Activated T-helper 1 cell treated with anti-CD3 and anti-CD28 coated beads, Interleukin-12 subunit alpha, Interleukin-12 subunit beta, Interleukin-2, Interleukin-4 antibody, amounts not matched to agents 30 ng/mL and 10 ng/mL and 1 ng/mL, durations not matched to agents 14 hours and 24 hours and 36 hours (primary cell): ENCODE results near the gene RAD23B. TPM values are rescaled to one million over a fixed set of nuclear protein-coding genes. Genes with fewer than 3 reads are reported as not detected.

ENCODE experiments used
- DNase-seq: peaks from one replicate; pipeline ENCODE4 v3.0.0; 2021; ENCODE audit warnings: low spot score
- H3K27ac Mint-ChIP-seq: one replicate; pipeline ENCODE4 v1.8.0; 2021; ENCODE audit warnings: mild to moderate bottlenecking, mixed read lengths
- H3K27me3 Mint-ChIP-seq: one replicate; pipeline ENCODE4 v1.8.0; 2022; ENCODE audit warnings: mild to moderate bottlenecking, moderate library complexity, mixed read lengths; ENCODE audit not compliant: insufficient read depth
- H3K36me3 Mint-ChIP-seq: one replicate; pipeline ENCODE4 v1.8.0; 2021; ENCODE audit warnings: low read depth, mixed read lengths
- H3K4me1 Mint-ChIP-seq: one replicate; pipeline ENCODE4 v1.8.0; 2021; ENCODE audit warnings: low read depth, mixed read lengths
- H3K4me3 Mint-ChIP-seq: one replicate; pipeline ENCODE4 v1.8.0; 2021; ENCODE audit warnings: mild to moderate bottlenecking, moderate library complexity, mixed read lengths
- H3K9me3 Mint-ChIP-seq: one replicate; pipeline ENCODE4 v1.8.0; 2021; ENCODE audit warnings: mixed read lengths
- intact Hi-C: fragments of 100-400 bp; cut with micrococcal nuclease; formaldehyde crosslinking; loops from one replicate; pipeline ENCODE4 v1.15.1; 2024
- total RNA-seq: library from RNA; stranded (reverse); gene quantifications from 2 replicates; pipeline ENCODE4 v1.2.3, GENCODE V29; 2022

The RAD23B gene
- total RNA-seq, 1 donor from 2014 or later = 138 TPM

- Mint-ChIP-seq H3K27ac (no peak overlapping the region), H3K4me3 (no peak overlapping the region), H3K4me1 (peaks cover 23% of the 10 kb centered on the region), H3K36me3 (no peaks in the 10 kb centered on the region), H3K9me3 (no peaks in the 10 kb centered on the region), H3K27me3 (peaks cover 27% of the 10 kb centered on the region)
- intact Hi-C loops = no loop called here
- DNase-seq = no peak
Observed at GRCh38 chr9:107274096-107274495, 9.0 kb upstream of the RAD23B start.

- intact Hi-C loops = no loop called here
- Mint-ChIP-seq H3K36me3 (no peaks in the 10 kb centered on the region), H3K4me1 (peaks cover 23% of the 10 kb centered on the region)
Observed at GRCh38 chr9:107274953-107275422, 8.1 kb upstream of the RAD23B start.

GRCh38 chr9:107275530-107275929, 7.5 kb upstream of the RAD23B start:
- no peak overlapping the region for H3K4me3 Mint-ChIP-seq
- peaks cover 20% of the 10 kb centered on the region for H3K27me3 Mint-ChIP-seq
- DNase-seq = no peak
- H3K27ac Mint-ChIP-seq = no peak overlapping the region
- intact Hi-C loops = no loop called here
- H3K9me3 Mint-ChIP-seq = no peaks in the 10 kb centered on the region
- H3K36me3 Mint-ChIP-seq = no peaks in the 10 kb centered on the region
- peaks cover 21% of the 10 kb centered on the region for H3K4me1 Mint-ChIP-seq

More at GRCh38 chr9:107274953-107275422, 8.1 kb upstream of the RAD23B start:
- Mint-ChIP-seq H3K27ac (no peak overlapping the region), H3K9me3 (no peaks in the 10 kb centered on the region), H3K4me3 (no peak overlapping the region), H3K27me3 (peaks cover 25% of the 10 kb centered on the region)
- no peak for DNase-seq

GRCh38 chr9:107276966-107277710, 5.9 kb upstream of the RAD23B start:
- Mint-ChIP-seq H3K9me3 (no peaks in the 10 kb centered on the region), H3K36me3 (no peaks in the 10 kb centered on the region), H3K4me1 (peaks cover 33% of the 10 kb centered on the region), H3K27ac (no peak overlapping the region), H3K27me3 (peaks cover 17% of the 10 kb centered on the region), H3K4me3 (no peak overlapping the region)
- no peak for DNase-seq
- intact Hi-C loops = no loop called here

GRCh38 chr9:107277801-107278200, 5.3 kb upstream of the RAD23B start:
- Mint-ChIP-seq H3K4me3 (no peak overlapping the region), H3K36me3 (no peaks in the 10 kb centered on the region), H3K27ac (no peak overlapping the region), H3K9me3 (no peaks in the 10 kb centered on the region), H3K27me3 (peaks cover 17% of the 10 kb centered on the region), H3K4me1 (peaks cover 39% of the 10 kb centered on the region)
- intact Hi-C loops = no loop called here
- no peak for DNase-seq

- Mint-ChIP-seq H3K27me3 (peaks cover 11% of the 10 kb centered on the region), H3K4me3 (no peak overlapping the region), H3K27ac (no peak overlapping the region), H3K36me3 (no peaks in the 10 kb centered on the region), H3K9me3 (no peaks in the 10 kb centered on the region), H3K4me1 (peaks cover 36% of the 10 kb centered on the region)
- intact Hi-C loops = no loop called here
- DNase-seq = no peak
Observed at GRCh38 chr9:107279086-107279485, 4.0 kb upstream of the RAD23B start.

GRCh38 chr9:107280543-107280942, 2.5 kb upstream of the RAD23B start:
- H3K27ac Mint-ChIP-seq = peak overlapping the region; percentile 6
- H3K9me3 Mint-ChIP-seq = no peaks in the 10 kb centered on the region
- peaks cover 4% of the 10 kb centered on the region for H3K27me3 Mint-ChIP-seq
- DNase-seq = no peak
- H3K4me1 Mint-ChIP-seq = peaks cover 41% of the 10 kb centered on the region
- peak overlapping the region; percentile 4 for H3K4me3 Mint-ChIP-seq
- intact Hi-C loops = loop anchor here (5.0 to 10.0 kb wide), 2 partner anchors 1732 to 1834 kb away; partner anchors contain the start of genes CTNNAL1 and TMEM245
- H3K36me3 Mint-ChIP-seq = no peaks in the 10 kb centered on the region

- no peak for DNase-seq
- intact Hi-C loops = loop anchor here (5.0 to 10.0 kb wide), 2 partner anchors 1731 to 1834 kb away; partner anchors contain the start of genes CTNNAL1 and TMEM245
- Mint-ChIP-seq H3K36me3 (peaks cover 3% of the 10 kb centered on the region), H3K27ac (no peak overlapping the region), H3K4me1 (peaks cover 45% of the 10 kb centered on the region), H3K27me3 (peaks cover 2% of the 10 kb centered on the region), H3K4me3 (peak overlapping the region; percentile 6), H3K9me3 (no peaks in the 10 kb centered on the region)
Observed at GRCh38 chr9:107281184-107281583, 1.9 kb upstream of the RAD23B start.

GRCh38 chr9:107281922-107282667, 984 bp upstream of the RAD23B start:
- Mint-ChIP-seq H3K27ac (peak overlapping the region; percentile 63), H3K4me1 (peaks cover 49% of the 10 kb centered on the region), H3K36me3 (peaks cover 3% of the 10 kb centered on the region), H3K4me3 (peak overlapping the region; percentile 96), H3K27me3 (peaks cover 2% of the 10 kb centered on the region), H3K9me3 (no peaks in the 10 kb centered on the region)
- intact Hi-C loops = loop anchor here (1.0 to 10.0 kb wide), 3 partner anchors 108 to 1833 kb away; partner anchors contain the start of genes CTNNAL1 and TMEM245
- no peak for DNase-seq

GRCh38 chr9:107283623-107284616, 841 bp downstream of the RAD23B start:
- intact Hi-C loops = loop anchor here (1.0 to 10.0 kb wide), 9 partner anchors 15 to 1831 kb away; partner anchors contain the start of genes ABITRAM, CTNNAL1, ELP1 and KLF4
- Mint-ChIP-seq H3K4me3 (peak overlapping the region; percentile 96), H3K27ac (peak overlapping the region; percentile 95), H3K36me3 (peaks cover 3% of the 10 kb centered on the region), H3K4me1 (peaks cover 63% of the 10 kb centered on the region), H3K27me3 (no peaks in the 10 kb centered on the region), H3K9me3 (no peaks in the 10 kb centered on the region)
- peak; percentile 59 for DNase-seq

GRCh38 chr9:107284636-107285035, 1.6 kb downstream of the RAD23B start:
- intact Hi-C loops = loop anchor here (1.0 to 10.0 kb wide), 4 partner anchors 15 to 1830 kb away; partner anchors contain the start of genes CTNNAL1 and TMEM245
- DNase-seq = no peak
- Mint-ChIP-seq H3K9me3 (no peaks in the 10 kb centered on the region), H3K4me1 (peaks cover 70% of the 10 kb centered on the region), H3K27me3 (no peaks in the 10 kb centered on the region), H3K36me3 (peaks cover 3% of the 10 kb centered on the region), H3K4me3 (peak overlapping the region; percentile 96), H3K27ac (peak overlapping the region; percentile 95)

GRCh38 chr9:107285286-107285685, 2.2 kb downstream of the RAD23B start:
- Mint-ChIP-seq H3K4me1 (peaks cover 76% of the 10 kb centered on the region), H3K36me3 (peaks cover 3% of the 10 kb centered on the region), H3K27ac (peak overlapping the region; percentile 95), H3K9me3 (no peaks in the 10 kb centered on the region), H3K27me3 (no peaks in the 10 kb centered on the region), H3K4me3 (peak overlapping the region; percentile 96)
- intact Hi-C loops = loop anchor here (10.0 kb wide), 1 partner anchor 1830 kb away; the partner anchor contains the start of gene TMEM245
- DNase-seq = no peak
